Astrocyte (in vitro differentiated cells and primary cell): ENCODE data around the gene BAZ1A. TPM values are rescaled to one million over a fixed set of nuclear protein-coding genes. Genes with fewer than 3 reads are reported as not detected.

ENCODE experiments used
- DNase-seq: peaks from one replicate; pipeline ENCODE4 v3.0.0-alpha.2; 2010; ENCODE audit warnings: low read depth
- FAIRE-seq: peaks from 2 replicates; lab custom pipeline; 2011; peaks lifted over from hg19 to GRCh38; lab: Jason Lieb, UNC
- H2AFZ ChIP-seq: 2 replicates; pipeline ENCODE4 v1.6.0; 2012; ENCODE audit warnings: low read depth, low read length, inconsistent platforms
- H3K27ac ChIP-seq: 2 replicates; pipeline ENCODE4 v1.5.1; 2011; ENCODE audit warnings: low read depth, low read length, inconsistent platforms
- H3K27me3 ChIP-seq: 2 replicates; pipeline ENCODE4 v1.6.0; 2011; ENCODE audit warnings: low read length, inconsistent platforms; ENCODE audit not compliant: insufficient read depth
- H3K36me3 ChIP-seq: 2 replicates; pipeline ENCODE4 v1.5.1; 2011; ENCODE audit warnings: low read length, inconsistent platforms; ENCODE audit not compliant: insufficient read depth
- H3K4me1 ChIP-seq: 2 replicates; pipeline ENCODE4 v1.5.1; 2011; ENCODE audit warnings: low read length, inconsistent platforms; ENCODE audit not compliant: insufficient read depth
- H3K4me2 ChIP-seq: 2 replicates; pipeline ENCODE4 v1.6.0; 2012; ENCODE audit warnings: low read length, inconsistent platforms
- H3K4me3 ChIP-seq: 2 replicates; pipeline ENCODE4 v1.5.1; 2011; ENCODE audit warnings: low read depth, mild to moderate bottlenecking, low read length, inconsistent platforms; ENCODE audit not compliant: insufficient read depth
- H3K79me2 ChIP-seq: 2 replicates; pipeline ENCODE4 v1.6.0; 2012; ENCODE audit warnings: mild to moderate bottlenecking, low read length, inconsistent platforms; ENCODE audit not compliant: insufficient read depth
- H3K9ac ChIP-seq: 2 replicates; pipeline ENCODE4 v1.6.0; 2012; ENCODE audit warnings: mild to moderate bottlenecking, low read length, inconsistent platforms
- H3K9me3 ChIP-seq: 2 replicates; pipeline ENCODE4 v1.5.1; 2012; ENCODE audit warnings: low read depth, mild to moderate bottlenecking, low read length, inconsistent platforms; ENCODE audit not compliant: insufficient read depth
- H4K20me1 ChIP-seq: 2 replicates; pipeline ENCODE4 v1.6.0; 2012; ENCODE audit warnings: low read length, inconsistent platforms; ENCODE audit not compliant: insufficient read depth
- H3K27ac Mint-ChIP-seq: one replicate; pipeline ENCODE4 v1.8.0; 2021; ENCODE audit warnings: mild to moderate bottlenecking, mixed read lengths; ENCODE audit not compliant: unreplicated experiment
- H3K27me3 Mint-ChIP-seq: one replicate; pipeline ENCODE4 v1.8.0; 2021; ENCODE audit warnings: low read depth, mixed read lengths; ENCODE audit not compliant: unreplicated experiment
- H3K36me3 Mint-ChIP-seq: one replicate; pipeline ENCODE4 v1.8.0; 2021; ENCODE audit warnings: low read depth, mixed read lengths; ENCODE audit not compliant: unreplicated experiment
- H3K4me1 Mint-ChIP-seq: one replicate; pipeline ENCODE4 v1.8.0; 2021; ENCODE audit warnings: low read depth, mixed read lengths; ENCODE audit not compliant: unreplicated experiment
- H3K4me3 Mint-ChIP-seq: one replicate; pipeline ENCODE4 v1.8.0; 2021; ENCODE audit warnings: mild to moderate bottlenecking, moderate library complexity, mixed read lengths; ENCODE audit not compliant: unreplicated experiment
- H3K9me3 Mint-ChIP-seq: one replicate; pipeline ENCODE4 v1.8.0; 2021; ENCODE audit warnings: mild to moderate bottlenecking, mixed read lengths; ENCODE audit not compliant: unreplicated experiment
- CTCF ChIP-seq: IDR thresholded peaks from 2 replicates; pipeline ENCODE4 v1.5.1; 2011; ENCODE audit warnings: low read depth, mild to moderate bottlenecking, inconsistent platforms, low read length, moderate library complexity; ENCODE audit not compliant: insufficient read depth
- EZH2 ChIP-seq: IDR thresholded peaks from 2 replicates; pipeline ENCODE4 v1.6.1; 2012; ENCODE audit warnings: mild to moderate bottlenecking, low read length, inconsistent platforms; ENCODE audit not compliant: insufficient read depth
- total RNA-seq: library from RNA; stranded (reverse); gene quantifications from 2 replicates; pipeline ENCODE4 v1.2.1, GENCODE V29; 2021

Gene BAZ1A
- total RNA-seq, 1 donor from 2014 or later: 36.9 TPM

GRCh38 chr14:34824826-34825225 lies 50.3 kb downstream of the BAZ1A start:
- no peak overlapping the region for H3K9ac ChIP-seq
- H3K27ac ChIP-seq: no peak overlapping the region
- DNase-seq (no peak), FAIRE-seq (no peak)
- H2AFZ ChIP-seq: no peak overlapping the region
- Mint-ChIP-seq H3K27me3 (no peaks in the 10 kb centered on the region), H3K9me3 (no peaks in the 10 kb centered on the region), H3K36me3 (peaks cover 3% of the 10 kb centered on the region), H3K4me3 (no peak overlapping the region), H3K4me1 (peaks cover 9% of the 10 kb centered on the region), H3K27ac (no peak overlapping the region)
- no peaks in the 10 kb centered on the region for H3K4me1 ChIP-seq
- H4K20me1 ChIP-seq: peaks cover 6% of the 10 kb centered on the region
- H3K79me2 ChIP-seq: peaks cover 8% of the 10 kb centered on the region
- H3K27me3 ChIP-seq: no peaks in the 10 kb centered on the region
- no peak overlapping the region for H3K4me3 ChIP-seq
- no peaks in the 10 kb centered on the region for H3K9me3 ChIP-seq
- no peak overlapping the region for H3K4me2 ChIP-seq
- no peaks in the 10 kb centered on the region for H3K36me3 ChIP-seq
- no peak for TF ChIP-seq EZH2

- Histone ChIP-seq H3K4me1 (no peaks in the 10 kb centered on the region), H3K9ac (no peak overlapping the region), H2AFZ (no peak overlapping the region), H3K4me3 (no peak overlapping the region), H3K79me2 (peaks cover 8% of the 10 kb centered on the region), H3K27ac (no peak overlapping the region), H4K20me1 (peaks cover 6% of the 10 kb centered on the region), H3K4me2 (no peak overlapping the region), H3K9me3 (no peaks in the 10 kb centered on the region), H3K27me3 (no peaks in the 10 kb centered on the region), H3K36me3 (no peaks in the 10 kb centered on the region)
- no peak overlapping the region for H3K4me3 Mint-ChIP-seq
- H3K36me3 Mint-ChIP-seq: peaks cover 3% of the 10 kb centered on the region
- H3K27me3 Mint-ChIP-seq: no peaks in the 10 kb centered on the region
- TF ChIP-seq CTCF: no peak
- FAIRE-seq: no peak
- H3K9me3 Mint-ChIP-seq: no peaks in the 10 kb centered on the region
- peaks cover 9% of the 10 kb centered on the region for H3K4me1 Mint-ChIP-seq
- no peak for DNase-seq
- no peak overlapping the region for H3K27ac Mint-ChIP-seq
These were observed 50.9 kb downstream of the BAZ1A start for GRCh38 chr14:34824256-34824655.

GRCh38 chr14:34817768-34818167 lies 57.4 kb downstream of the BAZ1A start:
- TF ChIP-seq EZH2 (no peak), CTCF (no peak)
- Histone ChIP-seq H3K4me1 (no peaks in the 10 kb centered on the region), H3K9me3 (no peaks in the 10 kb centered on the region), H3K27me3 (no peaks in the 10 kb centered on the region), H3K9ac (no peak overlapping the region), H3K4me2 (no peak overlapping the region), H2AFZ (no peak overlapping the region), H3K36me3 (no peaks in the 10 kb centered on the region), H3K27ac (no peak overlapping the region), H3K79me2 (peaks cover 18% of the 10 kb centered on the region), H3K4me3 (no peak overlapping the region), H4K20me1 (peaks cover 9% of the 10 kb centered on the region)
- H3K4me1 Mint-ChIP-seq: no peaks in the 10 kb centered on the region
- H3K4me3 Mint-ChIP-seq: no peak overlapping the region
- no peak for FAIRE-seq
- no peaks in the 10 kb centered on the region for H3K27me3 Mint-ChIP-seq
- no peaks in the 10 kb centered on the region for H3K9me3 Mint-ChIP-seq
- no peak overlapping the region for H3K27ac Mint-ChIP-seq
- DNase-seq: no peak
- H3K36me3 Mint-ChIP-seq: peaks cover under 1% of the 10 kb centered on the region
